ENCODE measurements around the gene PAN3. TPM values are rescaled to one million over a fixed set of nuclear protein-coding genes. Genes with fewer than 3 reads are reported as not detected.

Gene PAN3
- total and polyA plus RNA-seq, 2 of the 8 experiments (the other 6 are each of a cell fraction or from before 2014, with no cell fraction given), result 12.7 to 39.3 TPM

DNA sequence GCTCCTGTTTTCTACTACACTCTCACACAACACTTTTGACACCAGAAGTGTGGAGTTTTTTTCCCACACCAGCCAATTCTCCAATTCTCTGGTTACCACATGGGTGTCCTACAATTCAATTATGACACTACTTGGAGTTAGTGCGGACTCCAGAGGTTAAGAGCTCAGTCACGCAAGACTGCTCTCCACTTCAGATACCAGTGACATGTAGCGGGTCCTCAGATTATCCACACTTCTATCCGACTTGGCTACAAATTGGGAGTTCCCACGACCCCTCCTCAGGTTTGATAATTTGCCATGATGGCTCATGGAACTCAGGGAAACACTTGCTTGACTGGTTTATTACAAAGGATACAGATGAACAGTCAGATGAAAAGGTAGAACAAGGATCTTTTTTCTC is 32.9 kb downstream of the PAN3 start:
- no peak for FAIRE-seq
- Histone ChIP-seq H2BK15ac (ENCODE audit: low read length) (no peak overlapping the region), H4K5ac (ENCODE audit: insufficient read length, low read depth, low read length) (no peak overlapping the region), H3K9ac (replicated peaks in 1 of 4; ENCODE audit: extremely low read depth in 1 of 4, low read depth in 3 of 4, low read length in 3 of 4) (no peak overlapping the region), H4K91ac (replicated peaks; ENCODE audit: insufficient read length, low read length) (no peak overlapping the region), H3K23ac (ENCODE audit: insufficient read length) (no peak overlapping the region), H3K4me3 (ENCODE audit: extremely low read depth in 1 of 4, insufficient read depth in 2 of 4, low read depth in 3 of 4, low read length in 4 of 4) (no peak overlapping the region), H2BK12ac (ENCODE audit: low read depth, low read length) (no peak overlapping the region), H2BK120ac (replicated peaks; ENCODE audit: low read depth, low read length) (no peak overlapping the region), H3K4ac (replicated peaks; ENCODE audit: insufficient read length, low read depth, low read length) (no peak overlapping the region), H3K79me1 (ENCODE audit: low read depth, low read length) (peaks cover 3% of the 10 kb centered on the region), H2BK5ac (ENCODE audit: low read depth, low read length) (no peak overlapping the region), H4K8ac (ENCODE audit: extremely low read depth, insufficient read depth, low read length) (no peak overlapping the region), H3K56ac (replicated peaks; ENCODE audit: insufficient read length, low read depth, low read length) (no peak overlapping the region), H2AK5ac (ENCODE audit: low read depth, low read length) (no peak overlapping the region), H3K27me3 (replicated peaks in 1 of 4; ENCODE audit: control insufficient read depth in 3 of 4, extremely low read depth in 1 of 4, insufficient read depth in 3 of 4, low read length in 3 of 4) (no peaks in the 10 kb centered on the region), H3K18ac (ENCODE audit: extremely low read depth, low read length) (no peak overlapping the region), H3K4me2 (ENCODE audit: insufficient read depth in 1 of 2, low read depth in 2 of 2, low read length in 2 of 2) (no peak overlapping the region), H3K14ac (ENCODE audit: insufficient read length) (no peak overlapping the region), H3K4me1 (replicated peaks in 1 of 4; ENCODE audit: control insufficient read depth in 3 of 4, insufficient read depth in 4 of 4, low read length in 3 of 4) (peaks cover 0 to 11% (median 5%) of the 10 kb centered on the region in 4 experiments; a peak in 4 of 7 replicates), H3K36me3 (ENCODE audit: control insufficient read depth in 2 of 4, insufficient read depth in 4 of 4, low read length in 3 of 4) (peaks cover 0 to 5% (median 1%) of the 10 kb centered on the region in 4 experiments; a peak in 2 of 8 replicates), H3K23me2 (ENCODE audit: low read depth, low read length) (no peaks in the 10 kb centered on the region), H3K27ac (ENCODE audit: low read depth, low read length) (no peak overlapping the region), H2AFZ (ENCODE audit: low read length) (no peak overlapping the region), H4K20me1 (replicated peaks in 1 of 2; ENCODE audit: control insufficient read depth in 1 of 2, insufficient read depth in 2 of 2, low read length in 2 of 2) (peaks cover 4 to 7% of the 10 kb centered on the region in 2 experiments), H2BK20ac (ENCODE audit: low read length) (no peak overlapping the region), H3K9me3 (ENCODE audit: insufficient read depth in 2 of 2, low read depth in 1 of 2, low read length in 1 of 2) (no peaks in the 10 kb centered on the region), H3K79me2 (ENCODE audit: control insufficient read depth in 1 of 2, insufficient read depth in 2 of 2, low read length in 2 of 2) (peaks cover 6 to 88% of the 10 kb centered on the region in 2 experiments; a peak in 3 of 4 replicates)
- ChIA-PET POLR2A (ENCODE audit: partially characterized antibody) (interaction anchor here (1.2 kb wide), 1 partner anchor 8 kb away, joined by 3 read pairs; no protein-coding TSS in a partner anchor), CTCF (ENCODE audit: partially characterized antibody) (no interaction called here)
- DNase-seq (ENCODE audit: low read depth in 1 of 2, low spot score in 2 of 2), result no peak
- 98% methylated on average over 5 of the region's 5 CpGs; no CpG with 5 or more reads in 1 of the 2 experiments for WGBS, 2 experiments (ENCODE audit: extremely low coverage in 1 of 2, insufficient coverage in 1 of 2, insufficient read length in 1 of 2, insufficient replicate concordance in 2 of 2, low coverage in 1 of 2, low lambda C conversion rate in 2 of 2, missing lambda C conversion rate in 1 of 2)
- TF ChIP-seq HDAC6 (IDR thresholded peaks at IDR 0.05; ENCODE audit: low read depth, low read length) (no peak), CHD1 (IDR thresholded peaks at IDR 0.05; ENCODE audit: low read depth, low read length) (no peak), TAF1 (IDR thresholded peaks at IDR 0.05; ENCODE audit: low read depth, low read length) (no peak), CBX5 (IDR thresholded peaks at IDR 0.05; ENCODE audit: low read depth, low read length) (no peak), NANOG (IDR thresholded peaks at IDR 0.05; ENCODE audit: insufficient read depth, low read depth, low read length, poor library complexity, severe bottlenecking) (no peak), EP300 (IDR thresholded peaks at IDR 0.05; ENCODE audit: borderline replicate concordance in 1 of 2, low read depth in 2 of 2, low read length in 2 of 2) (no peak), ASH2L (IDR thresholded peaks at IDR 0.05; ENCODE audit: low read length) (no peak)
